ENCODE data around the gene MED12L.

MED12L gene

GRCh38 chr3:151327571-151328198, 242.2 kb downstream of the MED12L start:
- no peak for DNase-seq

- peak; percentile 16 to 23 for DNase-seq
These were observed 243.0 kb downstream of the MED12L start for GRCh38 chr3:151328298-151328995.

GRCh38 chr3:151329363-151329762, 243.9 kb downstream of the MED12L start, which contains the start of gene P2RY13:
TSS of gene P2RY13 (minus strand) at chr3:151329549. CDS start at chr3:151329528, 21 bp downstream.
- DNase-seq: no peak

- DNase-seq: no peak
These were observed 244.9 kb downstream of the MED12L start for GRCh38 chr3:151330379-151330778.

- no peak for DNase-seq
These were observed 245.4 kb downstream of the MED12L start for GRCh38 chr3:151330899-151331298.

- DNase-seq: no peak
These were observed 246.2 kb downstream of the MED12L start for GRCh38 chr3:151331696-151332095.

GRCh38 chr3:151345859-151346258, 260.4 kb downstream of the MED12L start:
- DNase-seq: no peak

- peak in 1 of 2 donors; percentile 2 for DNase-seq
These were observed 260.8 kb downstream of the MED12L start for GRCh38 chr3:151346292-151346691.

- peak in 1 of 2 donors; percentile 39 for DNase-seq
These were observed 262.0 kb downstream of the MED12L start for GRCh38 chr3:151347432-151347831.

GRCh38 chr3:151350656-151351055, 265.2 kb downstream of the MED12L start:
- DNase-seq: no peak

- DNase-seq: no peak
These were observed 265.8 kb downstream of the MED12L start for GRCh38 chr3:151351219-151351618.

GRCh38 chr3:151351648-151352047, 266.2 kb downstream of the MED12L start:
- DNase-seq: no peak

- DNase-seq: no peak
These were observed 271.5 kb downstream of the MED12L start for GRCh38 chr3:151356794-151357462.

- no peak for DNase-seq
These were observed 272.0 kb downstream of the MED12L start for GRCh38 chr3:151357463-151357850.

- DNase-seq: peak in 1 of 2 donors; percentile 12
These were observed 277.3 kb downstream of the MED12L start for GRCh38 chr3:151362751-151363174.

GRCh38 chr3:151366993-151367392, 281.5 kb downstream of the MED12L start:
- DNase-seq: no peak

- no peak for DNase-seq
These were observed 282.0 kb downstream of the MED12L start for GRCh38 chr3:151367448-151367847.

- DNase-seq: no peak
These were observed 286.1 kb downstream of the MED12L start for GRCh38 chr3:151371526-151371925.

- DNase-seq: no peak
These were observed 286.8 kb downstream of the MED12L start for GRCh38 chr3:151372063-151372820.

GRCh38 chr3:151377768-151378385, 292.4 kb downstream of the MED12L start:
- no peak for DNase-seq

GRCh38 chr3:151379083-151379734, 293.7 kb downstream of the MED12L start:
- no peak for DNase-seq

GRCh38 chr3:151382671-151383070, 297.2 kb downstream of the MED12L start:
- DNase-seq: no peak

Measured in CD4-positive, alpha-beta T cell treated with Interferon alpha-2 for 1 hour (primary cell).